OCI-LY7 (cell line): ENCODE results near the gene TBXA2R. TPM values are rescaled to one million over a fixed set of nuclear protein-coding genes. Genes with fewer than 3 reads are reported as not detected.
A peak's percentile ranks its signal among the peaks of the same experiment; 100 is the strongest.
"Not testable (repeated sequence)": the region's sequence is repeated elsewhere in the genome, so short reads cannot be mapped to it uniquely, and the experiment has no call there.

Experiments used
- BruUV-seq: library from RNA; stranded (reverse); fragments of 400-500 nt; replicated peaks from 2 replicates; lab custom pipeline; 2021; lab: Mats Ljungman, UMichigan
- CTCF ChIA-PET: fragments of 300-600 bp; sonication (Branson Sonifier 250); formaldehyde crosslinking; loops from one replicate; lab custom pipeline; 2022; ENCODE audit warnings: antibody characterized with exemption; ENCODE audit not compliant: unreplicated experiment; lab: Charles Lee
- POLR2A ChIA-PET: fragments of 300-600 bp; sonication (Branson Sonifier 250); formaldehyde crosslinking; loops from one replicate; lab custom pipeline; 2022; ENCODE audit warnings: antibody characterized with exemption; lab: Charles Lee
- DNase-seq: peaks from one replicate; pipeline ENCODE4 v3.0.0-alpha.2; 2015; ENCODE audit warnings: low spot score
- H2AFZ ChIP-seq: fragments of 200-600 bp; sonication (generic), shearing (Covaris generic); 2 replicates; pipeline ENCODE4 v1.6.1; 2014; ENCODE audit warnings: mild to moderate bottlenecking, antibody characterized with exemption, low read length, moderate library complexity
- H3K27ac ChIP-seq: fragments of 200-600 bp; sonication (generic); 2 replicates; pipeline ENCODE4 v1.5.1; 2014; ENCODE audit warnings: mixed run types, low read depth, mild to moderate bottlenecking, moderate library complexity, low read length, inconsistent platforms; ENCODE audit not compliant: poor library complexity, severe bottlenecking
- H3K36me3 ChIP-seq: fragments of 200-600 bp; sonication (generic); 2 replicates; pipeline ENCODE4 v1.6.1; 2014; ENCODE audit warnings: mild to moderate bottlenecking, antibody characterized with exemption, low read length, moderate library complexity, mixed read lengths; ENCODE audit not compliant: insufficient read depth
- H3K4me1 ChIP-seq: fragments of 200-600 bp; sonication (generic); 2 replicates; pipeline ENCODE4 v1.5.1; 2014; ENCODE audit warnings: mild to moderate bottlenecking, low read length; ENCODE audit not compliant: insufficient read depth, poor library complexity, severe bottlenecking
- H3K4me2 ChIP-seq: fragments of 200-600 bp; sonication (generic); 2 replicates; pipeline ENCODE4 v1.6.1; 2014; ENCODE audit warnings: mild to moderate bottlenecking, low read length
- H3K4me3 ChIP-seq: fragments of 200-600 bp; sonication (generic); 2 replicates; pipeline ENCODE4 v1.5.1; 2014; ENCODE audit warnings: mild to moderate bottlenecking, low read depth, low read length; ENCODE audit not compliant: poor library complexity, severe bottlenecking
- H3K79me2 ChIP-seq: fragments of 200-600 bp; sonication (generic); 2 replicates; pipeline ENCODE4 v1.6.1; 2016; ENCODE audit warnings: low read depth, mild to moderate bottlenecking, low read length, moderate library complexity, mixed read lengths; ENCODE audit not compliant: insufficient read depth
- H3K9me2 ChIP-seq: fragments of 200-600 bp; sonication (generic); 2 replicates; pipeline ENCODE4 v1.6.1; 2016; ENCODE audit warnings: mild to moderate bottlenecking, low read length, mixed read lengths; ENCODE audit not compliant: insufficient read depth
- H3K9me3 ChIP-seq: fragments of 200-600 bp; sonication (generic); 2 replicates; pipeline ENCODE4 v1.6.1; 2014; ENCODE audit warnings: mild to moderate bottlenecking, mixed run types, low read length, mixed read lengths
- H4K20me1 ChIP-seq: fragments of 200-600 bp; sonication (generic); 2 replicates; pipeline ENCODE4 v1.6.1; 2014; ENCODE audit warnings: mild to moderate bottlenecking, antibody characterized with exemption, low read length, moderate library complexity, mixed read lengths; ENCODE audit not compliant: insufficient read depth
- EZH2phosphoT487 ChIP-seq: fragments of 200-600 bp; sonication (generic); IDR thresholded peaks from 2 replicates; pipeline ENCODE4 v1.6.1; 2018; ENCODE audit warnings: low read depth, borderline replicate concordance, mild to moderate bottlenecking, mixed run types, antibody characterized with exemption, low read length, moderate library complexity, mixed read lengths
- intact Hi-C: fragments of 100-400 bp; cut with micrococcal nuclease; formaldehyde crosslinking; loops from one replicate; pipeline ENCODE4 v1.10.0; 2022; ENCODE audit not compliant: unreplicated experiment
- total RNA-seq, 2 experiments: library from RNA; depleted of rRNA in 1 of 2; stranded (reverse); fragments of >200 nt in 1 of 2; shearing (Covaris generic) in 1 of 2; gene quantifications; 2 replicates each; pipeline ENCODE4 v1.2.3, GENCODE V29; 2014 to 2022
- TF ChIP-seq, protein P1 (sequence below): fragments of 200-600 bp; sonication (generic); conservative IDR thresholded peaks from 2 replicates; pipeline ENCODE4 v1.5.1; 2014; ENCODE audit warnings: mild to moderate bottlenecking, antibody characterized with exemption, low read length, moderate library complexity, mixed read lengths

Gene TBXA2R
- total RNA-seq, 2 experiments from 2014 or later: not detected

GRCh38 chr19:3631053-3631861, 24.6 kb upstream of the TBXA2R start:
- CTCF ChIA-PET: no interaction called here
- intact Hi-C loops: no loop called here
- no TSS peak for BruUV-seq

DNA sequence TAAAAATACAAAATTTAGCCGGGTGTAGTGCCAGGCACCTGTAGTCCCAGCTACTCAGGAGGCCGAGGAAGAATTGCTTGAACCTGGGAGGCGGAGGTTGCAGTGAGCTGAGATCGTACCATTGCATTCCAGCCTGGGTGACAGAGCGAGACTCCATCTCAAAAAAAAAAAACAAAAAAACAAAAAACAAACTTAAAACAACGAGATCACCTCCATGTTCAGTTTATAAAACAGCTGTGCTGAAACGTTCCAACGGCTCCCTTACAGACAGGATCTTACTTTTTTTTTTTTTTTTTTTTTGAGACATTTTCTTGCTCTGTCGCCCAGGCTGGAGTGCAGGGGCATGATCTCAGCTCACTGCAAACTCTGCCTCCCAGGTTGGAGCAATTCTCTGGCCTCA, 22.1 kb upstream of the TBXA2R start:
- Histone ChIP-seq H3K4me1 (peaks cover 18% of the 10 kb centered on the region), H3K79me2 (peaks cover 21% of the 10 kb centered on the region), H4K20me1 (0 out of 2 replicates have a peak, but pooled peaks cover 11% of the 10 kb centered on the region)
- H3K9me3 ChIP-seq, POLR2A ChIA-PET, H2AFZ ChIP-seq, H3K4me2 ChIP-seq, H3K4me3 ChIP-seq, CTCF ChIA-PET, H3K36me3 ChIP-seq, H3K27ac ChIP-seq, BruUV-seq, DNase-seq, H3K9me2 ChIP-seq: not testable (repeated sequence)
- intact Hi-C loops: loop anchor here (5.0 kb wide), 1 partner anchor 134 kb away; the partner anchor contains the start of genes APBA3 and MRPL54

More at GRCh38 chr19:3631053-3631861, 24.6 kb upstream of the TBXA2R start:
- DNase-seq: no peak
- POLR2A ChIA-PET: interaction anchor here (0.6 kb wide), 1 partner anchor 180 kb away, joined by 3 read pairs; no protein-coding TSS in a partner anchor
- no peaks in the 10 kb centered on the region for H3K36me3 ChIP-seq
- H3K27ac ChIP-seq: no peak overlapping the region
- H3K79me2 ChIP-seq: peaks cover 2% of the 10 kb centered on the region
- H2AFZ ChIP-seq: no peak overlapping the region
- no peak overlapping the region for H3K4me2 ChIP-seq
- no peak for TF ChIP-seq EZH2phosphoT487
- TF ChIP-seq, protein P1, sequence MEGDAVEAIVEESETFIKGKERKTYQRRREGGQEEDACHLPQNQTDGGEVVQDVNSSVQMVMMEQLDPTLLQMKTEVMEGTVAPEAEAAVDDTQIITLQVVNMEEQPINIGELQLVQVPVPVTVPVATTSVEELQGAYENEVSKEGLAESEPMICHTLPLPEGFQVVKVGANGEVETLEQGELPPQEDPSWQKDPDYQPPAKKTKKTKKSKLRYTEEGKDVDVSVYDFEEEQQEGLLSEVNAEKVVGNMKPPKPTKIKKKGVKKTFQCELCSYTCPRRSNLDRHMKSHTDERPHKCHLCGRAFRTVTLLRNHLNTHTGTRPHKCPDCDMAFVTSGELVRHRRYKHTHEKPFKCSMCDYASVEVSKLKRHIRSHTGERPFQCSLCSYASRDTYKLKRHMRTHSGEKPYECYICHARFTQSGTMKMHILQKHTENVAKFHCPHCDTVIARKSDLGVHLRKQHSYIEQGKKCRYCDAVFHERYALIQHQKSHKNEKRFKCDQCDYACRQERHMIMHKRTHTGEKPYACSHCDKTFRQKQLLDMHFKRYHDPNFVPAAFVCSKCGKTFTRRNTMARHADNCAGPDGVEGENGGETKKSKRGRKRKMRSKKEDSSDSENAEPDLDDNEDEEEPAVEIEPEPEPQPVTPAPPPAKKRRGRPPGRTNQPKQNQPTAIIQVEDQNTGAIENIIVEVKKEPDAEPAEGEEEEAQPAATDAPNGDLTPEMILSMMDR: no peak
- H4K20me1 ChIP-seq: no peaks in the 10 kb centered on the region
- no peak overlapping the region for H3K4me3 ChIP-seq
- no peaks in the 10 kb centered on the region for H3K9me2 ChIP-seq
- H3K9me3 ChIP-seq: no peaks in the 10 kb centered on the region
- H3K4me1 ChIP-seq: peaks cover 5% of the 10 kb centered on the region

GRCh38 chr19:3627351-3627723, 20.7 kb upstream of the TBXA2R start:
- H3K27ac ChIP-seq: no peak overlapping the region
- DNase-seq: no peak
- CTCF ChIA-PET: interaction anchor here (0.6 to 1.0 kb wide), 2 partner anchors 9 to 352 kb away, joined by 4 read pairs; no protein-coding TSS in a partner anchor
- intact Hi-C loops: loop anchor here (2.0 to 5.0 kb wide), 2 partner anchors 123 to 135 kb away; partner anchors contain the start of genes APBA3 and MRPL54
- BruUV-seq: no TSS peak
- POLR2A ChIA-PET: interaction anchor here (1.0 to 1.3 kb wide), 2 partner anchors 49 to 148 kb away, joined by 3 to 6 read pairs; partner anchors contain the start of gene SMIM24
- peaks cover 21% of the 10 kb centered on the region for H3K79me2 ChIP-seq
- H3K9me3 ChIP-seq: no peaks in the 10 kb centered on the region
- TF ChIP-seq, protein P1: no peak
- no peak for TF ChIP-seq EZH2phosphoT487
- peak overlapping the region; percentile 88 for H3K4me2 ChIP-seq
- no peaks in the 10 kb centered on the region for H3K9me2 ChIP-seq
- 0 out of 2 replicates have a peak, but pooled peaks cover 11% of the 10 kb centered on the region for H4K20me1 ChIP-seq
- peaks cover 18% of the 10 kb centered on the region for H3K4me1 ChIP-seq
- peaks cover 5% of the 10 kb centered on the region; the same call in 1 of the 2 replicates for H3K36me3 ChIP-seq
- H2AFZ ChIP-seq: peak overlapping the region; percentile 63; the same call in 1 of the 2 replicates
- peak overlapping the region; percentile 100 for H3K4me3 ChIP-seq
